CD4-positive, alpha-beta T cell treated with Interleukin-4 for 4 hours (primary cell): ENCODE measurements around the gene KCTD19.
A peak's percentile ranks its signal among the peaks of the same experiment; 100 is the strongest.

ENCODE experiments used
- DNase-seq: peaks from one replicate; pipeline ENCODE4 v3.0.0-alpha.2; 2020

Gene KCTD19

GRCh38 chr16:67282447-67282805, 44.1 kb downstream of the KCTD19 start:
- DNase-seq, result no peak

GRCh38 chr16:67281536-67282446, 44.8 kb downstream of the KCTD19 start:
- DNase-seq, result no peak

- DNase-seq, result no peak
Observed at GRCh38 chr16:67280090-67281015, 46.2 kb downstream of the KCTD19 start.

- peak; percentile 83 for DNase-seq
Observed at GRCh38 chr16:67279296-67280089, 47.0 kb downstream of the KCTD19 start, which contains the start of gene PLEKHG4. Gene PLEKHG4, plus strand, starts transcription at chr16:67279532. Its CDS starts 513 bp downstream, at chr16:67280045.

GRCh38 chr16:67278773-67279295, 47.7 kb downstream of the KCTD19 start:
- peak; percentile 32 for DNase-seq

- DNase-seq, result no peak
Observed at GRCh38 chr16:67277999-67278772, 48.4 kb downstream of the KCTD19 start.

- DNase-seq, result no peak
Observed at GRCh38 chr16:67277294-67277998, 49.1 kb downstream of the KCTD19 start.

GRCh38 chr16:67275321-67275720, 51.2 kb downstream of the KCTD19 start:
- no peak for DNase-seq

- no peak for DNase-seq
Observed at GRCh38 chr16:67271446-67271845, 55.1 kb downstream of the KCTD19 start.

GRCh38 chr16:67270931-67271338, 55.6 kb downstream of the KCTD19 start:
- DNase-seq, result no peak

GRCh38 chr16:67269766-67270165, 56.8 kb downstream of the KCTD19 start:
- no peak for DNase-seq

GRCh38 chr16:67268136-67268579, 58.4 kb downstream of the KCTD19 start:
- no peak for DNase-seq

GRCh38 chr16:67265834-67266233, 60.7 kb downstream of the KCTD19 start:
- DNase-seq, result no peak

GRCh38 chr16:67264866-67265265, 61.7 kb downstream of the KCTD19 start:
- DNase-seq, result no peak

GRCh38 chr16:67264277-67264676, 62.3 kb downstream of the KCTD19 start:
- no peak for DNase-seq

GRCh38 chr16:67263201-67263600, 63.3 kb downstream of the KCTD19 start:
- no peak for DNase-seq

GRCh38 chr16:67260426-67261063, 66.0 kb downstream of the KCTD19 start:
- DNase-seq, result peak; percentile 11

- DNase-seq, result no peak
Observed at GRCh38 chr16:67259705-67260104, 66.8 kb downstream of the KCTD19 start.

- no peak for DNase-seq
Observed at GRCh38 chr16:67258161-67258835, 68.2 kb downstream of the KCTD19 start.
